NCI-H128 (cell line): ENCODE results near the gene SPINT3.

Source experiments
- DNase-seq: peaks from one replicate; lab custom pipeline; 2025; ENCODE audit not compliant: unreplicated experiment; lab: John Stamatoyannopoulos, UW

SPINT3 gene

DNA sequence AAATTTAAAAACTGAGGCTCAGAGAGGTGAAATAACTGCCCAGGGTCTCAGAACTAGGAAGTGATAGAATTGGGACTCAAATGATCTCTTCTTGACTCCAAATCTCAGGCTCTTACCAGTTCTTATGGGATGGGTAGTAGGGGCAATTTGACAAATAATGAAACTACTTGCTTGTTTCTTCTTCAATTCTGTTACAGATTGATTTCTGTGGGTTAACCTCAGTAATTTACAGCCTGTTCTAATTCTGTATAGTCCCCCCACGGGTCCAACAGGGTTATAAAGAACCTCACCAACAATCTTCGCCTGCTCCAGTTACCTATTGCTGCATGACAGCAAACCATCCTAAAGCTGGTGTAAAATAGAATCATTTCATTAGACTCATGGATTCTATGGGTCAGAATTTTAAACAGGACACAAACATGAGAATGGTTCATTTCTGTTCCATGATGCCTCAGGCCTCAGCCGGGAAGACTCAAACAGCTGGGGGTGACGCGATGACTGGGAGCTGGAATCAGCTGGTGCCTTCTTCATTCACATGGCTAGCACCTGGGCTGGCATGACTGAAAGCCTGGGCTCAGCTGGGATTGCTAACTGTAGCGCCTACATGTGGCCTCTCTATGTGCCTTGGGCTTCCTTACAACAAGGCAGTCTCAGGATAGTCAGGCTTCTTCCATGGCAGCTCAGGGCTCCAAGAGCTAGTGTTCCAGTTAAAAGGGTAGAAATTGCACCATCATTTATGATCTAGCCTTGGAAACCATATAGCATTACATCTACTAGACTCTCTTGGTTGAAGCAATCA, 52.5 kb downstream of the SPINT3 start:
- no peak for DNase-seq
